Adrenal gland (tissue), 19 donors: Measurements from ENCODE around the gene SPRY1. TPM values are rescaled to one million over a fixed set of nuclear protein-coding genes. Genes with fewer than 3 reads are reported as not detected.
A peak's percentile ranks its signal among the peaks of the same experiment; 100 is the strongest.

Experiments used
- DNase-seq, 7 donors: peaks; one replicate each; pipeline ENCODE4 v3.0.0-alpha.2; 2019 to 2020
- H3K27ac ChIP-seq, 5 donors: fragments of 200-600 bp; sonication (generic) in 4 of 5; 1 replicate in 3 of 5; 2 replicates in 2 of 5; pipeline versions ENCODE4 v1.5.1 to v1.8.0; 2016 to 2020; ENCODE audit warnings: mild to moderate bottlenecking in 1 of 5
- H3K27me3 ChIP-seq: fragments of 200-600 bp; 2 replicates; pipeline ENCODE4 v1.8.0; 2021
- H3K36me3 ChIP-seq, 2 donors: fragments of 200-600 bp; replicated peaks in 1 of 2; 1 replicate in 1 of 2; 2 replicates in 1 of 2; pipeline versions ENCODE4 v1.5.1 to v1.8.0; 2018 to 2022
- H3K4me1 ChIP-seq, 2 donors: fragments of 200-600 bp; replicated peaks in 1 of 2; 1 replicate in 1 of 2; 2 replicates in 1 of 2; pipeline versions ENCODE4 v1.5.1 to v1.8.0; 2018 to 2021
- H3K4me3 ChIP-seq, 4 donors: fragments of 200-600 bp; sonication (generic) in 3 of 4; one replicate each; pipeline ENCODE4 v1.5.1; 2016 to 2018
- H3K9me3 ChIP-seq, 3 donors: fragments of 200-600 bp; sonication (generic) in 1 of 3; replicated peaks in 1 of 3; 1 replicate in 2 of 3; 2 replicates in 1 of 3; pipeline versions ENCODE4 v1.5.1 to v1.8.0; 2016 to 2021
- CTCF ChIP-seq, 6 experiments: fragments of 450-650 bp in 4 of 6; fragments of 200-600 bp in 2 of 6; sonication (generic) in 1 of 6; IDR thresholded peaks; 1 replicate in 5 of 6; 2 replicates in 1 of 6; pipeline versions ENCODE4 v1.5.1 to v1.8.0; 2016 to 2021; ENCODE audit warnings: antibody characterized with exemption in 6 of 6, mild to moderate bottlenecking in 2 of 6, moderate library complexity in 1 of 6
- POLR2A ChIP-seq, 2 donors: fragments of 450-650 bp; IDR thresholded peaks; one replicate each; pipeline ENCODE4 v1.6.1; 2017; ENCODE audit warnings: antibody characterized with exemption in 2 of 2, mild to moderate bottlenecking in 2 of 2, moderate library complexity in 1 of 2
- WGBS, 4 donors: extraction: QIAGEN DNeasy Blood & Tissue Kit in 2 of 4; methylation state at CpG; one replicate each; pipeline versions ENCODE4 v1.1.5 to v1.1.7; 2013 to 2017; 5-methylcytosine and 5-hydroxymethylcytosine counted together
- intact Hi-C, 2 donors: fragments of 100-400 bp; cut with DNase I; formaldehyde crosslinking; loops; one replicate each; pipeline versions ENCODE4 v1.14.1 to v1.15.0; 2022 to 2023
- long read RNA-seq, 10 donors: library from polyadenylated mRNA in 3 of 10; unstranded in 2 of 10; stranded (forward) in 1 of 10; transcript quantifications; one replicate each; pipeline ENCODE4 v2.0.0 and lab custom pipeline, GENCODE V29; 2021 to 2026
- polyA plus RNA-seq, 3 donors: library from polyadenylated mRNA; stranded (reverse); fragments of 200-250 nt in 2 of 3; fragments of 350-450 nt in 1 of 3; fragmentation: Illumina TruSeq in 1 of 3; extraction: RNeasy Lipid Tissue Mini Kit (QIAGEN cat#74804) in 1 of 3; gene quantifications; one replicate each; pipeline ENCODE4 v1.2.3, GENCODE V29; 2013 to 2014
- total RNA-seq, 9 donors: library from RNA; depleted of rRNA in 4 of 9; stranded (reverse); fragments of >200 nt in 4 of 9; fragments of 120-200 nt in 1 of 9; fragmentation: NEBNext Ultra II Directional in 1 of 9; extraction: Animal tissue kit (Norgen Biotek cat#: 25700) in 1 of 9; gene quantifications; one replicate each; pipeline versions ENCODE4 v1.1.0 to v1.2.4, GENCODE V29; 2013 to 2023
- donor health status: healthy with polysubstance abuse.
- donor health status: Bipolar disorder and iron deficiency.
- donor health status: DM: yes; HTN: yes; CAD: no.
- donor health status: DM: no; HTN: no; CAD: no.
- donor health status: DM: no; HTN: no; CAD: no.
- donor health status: DM: yes; HTN: yes; CAD: no.

The SPRY1 gene
- 10 to 100 TPM; 12.6 to 95.6 (median 71.4) TPM for total RNA-seq
- polyA plus RNA-seq = 10 to 100 TPM; 22.3 to 35.4 (median 28.4) TPM
- long read RNA-seq, donor 1, partial matches to known transcripts = 0 of 4 reads
- long read RNA-seq, donor 1, other reads (novel, unspliced or antisense) = 0 of 4 reads
- long read RNA-seq, donor 2, partial matches to known transcripts = 0 of 3 reads
- long read RNA-seq, donor 2, other reads (novel, unspliced or antisense) = 0 of 3 reads
- long read RNA-seq, donor 3, transcript SPRY1-206 (2 exons, 849 nt) = major isoform, 5 of 5 reads
- long read RNA-seq, donor 3, partial matches to known transcripts = 0 of 5 reads
- long read RNA-seq, donor 3, other reads (novel, unspliced or antisense) = 0 of 5 reads
- long read RNA-seq, donor 4, transcript SPRY1-206 (2 exons, 849 nt) = major isoform, 56 of 59 reads
- long read RNA-seq, donor 4, partial matches to known transcripts = 0 of 59 reads
- long read RNA-seq, donor 4, other reads (novel, unspliced or antisense) = 2 of 59 reads
- long read RNA-seq, donor 5, transcript SPRY1-204 (2 exons, 1,012 nt) = major isoform, 7 of 70 reads
- long read RNA-seq, donor 5, partial matches to known transcripts = 0 of 70 reads
- long read RNA-seq, donor 5, other reads (novel, unspliced or antisense) = 57 of 70 reads
- long read RNA-seq, donor 6, transcript SPRY1-206 (2 exons, 849 nt) = major isoform, 48 of 52 reads
- long read RNA-seq, donor 6, partial matches to known transcripts = 0 of 52 reads
- long read RNA-seq, donor 6, other reads (novel, unspliced or antisense) = 2 of 52 reads
- long read RNA-seq, donor 7, partial matches to known transcripts = 0 of 4 reads
- long read RNA-seq, donor 7, other reads (novel, unspliced or antisense) = 0 of 4 reads
- long read RNA-seq, donor 8, transcript SPRY1-206 (2 exons, 849 nt) = major isoform, 10 of 11 reads
- long read RNA-seq, donor 8, partial matches to known transcripts = 0 of 11 reads
- long read RNA-seq, donor 8, other reads (novel, unspliced or antisense) = 0 of 11 reads
- long read RNA-seq, donor 9, partial matches to known transcripts = 5 of 8 reads
- long read RNA-seq, donor 9, other reads (novel, unspliced or antisense) = 0 of 8 reads
- long read RNA-seq, donor 10, partial matches to known transcripts = 0 of 3 reads
- long read RNA-seq, donor 10, other reads (novel, unspliced or antisense) = 0 of 3 reads

- WGBS, 4 donors = 1% methylated on average over 20 of the region's 20 CpGs
- TF ChIP-seq CTCF (IDR thresholded peaks at IDR 0.05) (no peak), POLR2A (IDR thresholded peaks at IDR 0.05) (peak; percentile 64 to 85)
- no peaks in the 10 kb centered on the region for H3K9me3 ChIP-seq
- peak within 1 kb of the TSS; percentile 24 to 92 (median 74) for H3K27ac ChIP-seq
- H3K27me3 ChIP-seq = no peaks in the 10 kb centered on the region
- H3K36me3 ChIP-seq = peaks cover 0 to under 1% of the 10 kb centered on the region in 2 donors
- H3K4me1 ChIP-seq = peaks cover 0 to 3% of the 10 kb centered on the region in 2 donors
- intact Hi-C loops = no loop called here
- DNase-seq = peak; percentile 86 to 95 (median 89)
- peak within 1 kb of the TSS; percentile 6 to 84 (median 41) for H3K4me3 ChIP-seq
Measured at GRCh38 chr4:123396307-123397143, at the start of gene SPRY1. Gene SPRY1, plus strand, starts transcription at chr4:123396795. Its CDS starts 4,797 bp downstream, at chr4:123401592.

- intact Hi-C loops = no loop called here
- no peaks in the 10 kb centered on the region for H3K36me3 ChIP-seq
- no peak for TF ChIP-seq CTCF (IDR thresholded peaks at IDR 0.05)
- no peak for TF ChIP-seq POLR2A (IDR thresholded peaks at IDR 0.05)
- no peaks in the 10 kb centered on the region for H3K4me1 ChIP-seq
- WGBS, 4 donors = 80 to 89% (median 83%) methylated on average over 5 of the region's 5 CpGs
- H3K27me3 ChIP-seq = no peaks in the 10 kb centered on the region
- no peak overlapping the region for H3K4me3 ChIP-seq
- no peaks in the 10 kb centered on the region for H3K9me3 ChIP-seq
- no peak for DNase-seq
- H3K27ac ChIP-seq = no peak overlapping the region
Measured at GRCh38 chr4:123346951-123347350, 49.6 kb upstream of the SPRY1 start.

GRCh38 chr4:123348946-123349345 is 47.6 kb upstream of the SPRY1 start:
- H3K27me3 ChIP-seq = no peaks in the 10 kb centered on the region
- H3K4me3 ChIP-seq = no peak overlapping the region
- no peaks in the 10 kb centered on the region for H3K36me3 ChIP-seq
- DNase-seq = no peak
- no peaks in the 10 kb centered on the region for H3K4me1 ChIP-seq
- no peaks in the 10 kb centered on the region for H3K9me3 ChIP-seq
- intact Hi-C loops = no loop called here
- no peak for TF ChIP-seq CTCF (IDR thresholded peaks at IDR 0.05)
- no peak for TF ChIP-seq POLR2A (IDR thresholded peaks at IDR 0.05)
- WGBS, 4 donors = 86 to 94% (median 92%) methylated on average over 4 of the region's 4 CpGs
- no peak overlapping the region for H3K27ac ChIP-seq
